SK-N-DZ (cell line): ENCODE results near the gene ZNF324B. TPM values are rescaled to one million over a fixed set of nuclear protein-coding genes. Genes with fewer than 3 reads are reported as not detected.
"Not testable (repeated sequence)": the region's sequence is repeated elsewhere in the genome, so short reads cannot be mapped to it uniquely, and the experiment has no call there.

Experiments
- DNase-seq: peaks from one replicate; pipeline ENCODE4 v3.0.0-alpha.2; 2015; ENCODE audit warnings: low spot score
- polyA plus RNA-seq, 2 experiments: library from polyadenylated mRNA; depleted of rRNA; stranded (reverse); fragments of >200 nt; gene quantifications; 2 replicates each; pipeline ENCODE4 v1.2.3, GENCODE V29; 2014

ZNF324B gene
- 3.3 and 3.5 TPM in 2 replicates for polyA plus RNA-seq (2014; cell fraction: cytosol; rRNA removed)
- 3.5 and 4.3 TPM in 2 replicates for polyA plus RNA-seq (2014; cell fraction: nucleus; rRNA removed)

DNA sequence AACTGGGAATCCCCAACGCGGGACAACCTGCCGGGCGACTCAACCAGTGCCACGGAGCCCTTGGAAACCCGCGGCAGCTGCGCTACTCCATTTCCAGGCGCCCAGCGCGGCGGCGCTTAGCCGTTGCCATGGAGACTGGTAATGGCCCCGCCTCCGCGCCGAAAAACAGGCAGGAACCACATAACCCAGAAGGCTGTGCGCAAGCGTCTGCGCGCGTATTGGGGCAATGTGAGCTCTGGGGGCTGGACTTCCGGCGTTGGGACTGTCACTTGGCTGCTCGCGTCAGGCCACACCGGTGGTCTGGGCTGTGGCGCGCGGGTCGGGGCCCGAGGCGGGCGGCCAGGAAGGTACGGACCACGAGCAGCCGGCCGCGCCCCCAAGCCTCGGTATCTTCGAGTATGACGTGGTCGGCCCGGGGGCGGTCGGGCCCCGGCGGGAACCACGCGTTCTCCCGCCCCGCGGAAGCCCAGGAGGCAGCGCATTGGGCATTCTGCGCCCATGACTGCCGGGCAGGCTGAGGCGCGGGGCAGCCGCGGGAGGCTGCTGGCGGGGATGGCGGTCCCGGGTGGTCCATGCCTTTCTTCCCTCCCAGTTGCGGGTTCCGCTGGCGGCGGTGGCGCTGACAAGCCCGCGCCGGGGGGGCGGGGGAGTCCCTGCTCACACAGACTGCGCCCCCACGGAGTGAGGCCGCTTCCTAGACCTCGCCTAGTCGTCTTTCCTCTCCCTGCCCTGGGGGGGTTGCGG lies at the start of gene ZNF324B:
ZNF324B (plus strand) TSS at position 265 of the 744 bp plus-strand sequence. CDS start 2,080 bp downstream, outside the sequence.
- peak; percentile 91 for DNase-seq

DNA sequence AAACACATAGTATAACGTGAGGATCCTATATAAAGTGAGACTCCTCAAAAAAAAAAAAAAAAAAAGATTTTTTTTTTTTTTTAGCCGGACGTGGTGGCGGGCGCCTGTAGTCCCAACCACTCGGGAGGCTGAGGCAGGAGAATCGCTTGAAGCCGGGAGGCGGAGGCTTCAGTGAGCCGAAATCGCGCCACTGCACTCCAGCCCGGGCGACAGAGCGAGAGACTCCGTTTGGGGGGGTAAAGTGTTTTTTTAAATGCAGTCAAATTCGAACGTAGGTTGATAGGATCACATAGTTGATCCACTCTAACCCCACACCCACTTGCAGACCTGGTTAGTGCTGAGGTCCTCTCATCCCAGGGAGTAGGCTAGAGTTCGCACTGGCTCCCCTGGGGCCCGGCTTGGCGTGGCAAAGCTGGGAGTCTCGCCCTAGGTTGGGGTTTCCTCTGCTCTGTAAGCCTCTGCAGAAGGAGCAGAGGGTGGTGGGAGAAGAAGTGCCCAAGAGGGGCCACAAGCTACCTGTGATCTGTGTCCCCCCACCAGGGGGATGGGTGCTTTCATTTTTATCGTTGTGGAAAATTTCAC lies 49.5 kb upstream of the ZNF324B start:
- DNase-seq: no peak

DNA sequence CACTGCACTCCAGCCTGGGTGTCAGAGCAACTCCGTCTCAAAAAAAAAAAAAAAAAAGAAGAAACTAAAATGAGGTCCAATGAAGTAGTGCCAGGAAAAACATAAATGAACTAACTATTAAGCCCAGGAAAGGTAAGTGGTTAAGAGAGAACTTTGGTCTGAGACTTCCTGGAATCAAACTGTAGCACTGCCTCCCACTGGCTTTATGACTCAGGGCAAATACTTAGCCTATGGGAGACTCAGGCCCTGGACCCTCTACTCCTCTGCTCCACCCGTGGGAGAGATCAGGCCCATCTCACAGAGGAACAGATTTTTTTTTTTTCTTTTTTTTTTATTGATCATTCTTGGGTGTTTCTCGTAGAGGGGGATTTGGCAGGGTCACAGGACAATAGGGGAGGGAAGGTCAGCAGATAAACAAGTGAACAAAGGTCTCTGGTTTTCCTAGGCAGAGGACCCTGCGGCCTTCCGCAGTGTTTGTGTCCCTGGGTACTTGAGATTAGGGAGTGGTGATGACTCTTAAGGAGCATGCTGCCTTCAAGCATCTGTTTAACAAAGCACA lies 47.4 kb upstream of the ZNF324B start:
- DNase-seq: not testable (repeated sequence)

DNA sequence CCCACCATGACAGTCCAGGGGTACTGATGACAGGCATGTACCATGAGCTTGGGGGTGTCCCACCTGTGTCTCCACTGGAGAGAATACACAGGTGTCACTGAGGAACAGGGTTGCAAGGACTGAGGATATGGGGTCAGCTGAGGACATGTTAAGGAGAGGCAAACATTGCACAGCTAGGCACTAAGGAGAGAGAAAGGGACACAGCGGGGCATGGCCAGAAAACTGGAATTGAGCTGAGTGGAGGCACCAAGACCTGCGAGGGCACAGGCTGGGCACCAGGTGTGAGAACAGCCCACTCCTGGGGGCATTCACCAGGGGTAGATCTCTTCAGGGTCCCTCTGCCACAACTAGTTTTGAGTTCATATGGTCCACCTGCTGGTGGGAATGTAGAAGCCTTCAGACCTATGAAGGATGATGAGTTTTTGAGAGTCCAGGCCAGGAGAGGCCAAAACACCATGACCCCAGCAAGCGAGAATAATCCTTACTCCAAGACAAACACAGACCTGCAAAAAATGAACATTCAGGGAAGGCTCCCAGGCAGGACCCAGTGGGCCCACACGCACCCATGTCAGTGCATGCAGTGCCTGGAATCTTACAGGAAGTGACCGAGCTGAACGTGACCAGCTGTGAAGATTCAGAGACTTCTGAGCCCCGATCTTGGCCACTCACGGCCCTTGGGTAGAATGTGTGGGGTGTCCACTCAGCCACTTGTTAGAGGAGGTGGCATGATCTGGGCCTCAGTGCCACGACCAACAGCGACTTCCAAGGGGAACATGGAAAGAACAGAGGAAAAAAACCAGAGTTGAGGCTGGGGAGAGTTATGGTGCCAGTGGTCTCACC lies 44.4 kb upstream of the ZNF324B start:
- no peak for DNase-seq

DNA sequence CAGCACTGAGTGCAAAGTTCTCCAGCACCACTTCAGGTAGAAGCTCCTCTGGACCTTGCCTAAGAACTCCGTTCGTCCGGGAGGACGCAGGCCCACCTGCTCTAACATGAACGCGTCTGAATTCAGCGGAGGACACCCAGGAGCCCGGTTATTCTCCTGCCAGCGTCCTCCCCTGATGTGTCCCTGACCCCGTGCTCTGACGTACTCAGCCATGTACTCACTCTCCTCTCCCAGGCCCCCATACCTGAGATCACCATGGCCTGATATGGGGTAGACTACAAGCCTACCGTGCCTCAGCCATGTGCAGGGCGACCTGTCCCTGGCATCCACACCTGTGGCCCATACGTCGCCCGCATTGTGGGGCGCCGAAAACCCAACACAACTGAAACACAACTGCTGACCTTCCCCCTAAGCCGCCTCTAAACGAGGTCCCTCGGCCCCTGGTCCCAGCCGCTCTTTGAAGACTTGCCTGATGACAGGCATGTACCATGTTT lies 43.7 kb upstream of the ZNF324B start:
- no peak for DNase-seq

DNA sequence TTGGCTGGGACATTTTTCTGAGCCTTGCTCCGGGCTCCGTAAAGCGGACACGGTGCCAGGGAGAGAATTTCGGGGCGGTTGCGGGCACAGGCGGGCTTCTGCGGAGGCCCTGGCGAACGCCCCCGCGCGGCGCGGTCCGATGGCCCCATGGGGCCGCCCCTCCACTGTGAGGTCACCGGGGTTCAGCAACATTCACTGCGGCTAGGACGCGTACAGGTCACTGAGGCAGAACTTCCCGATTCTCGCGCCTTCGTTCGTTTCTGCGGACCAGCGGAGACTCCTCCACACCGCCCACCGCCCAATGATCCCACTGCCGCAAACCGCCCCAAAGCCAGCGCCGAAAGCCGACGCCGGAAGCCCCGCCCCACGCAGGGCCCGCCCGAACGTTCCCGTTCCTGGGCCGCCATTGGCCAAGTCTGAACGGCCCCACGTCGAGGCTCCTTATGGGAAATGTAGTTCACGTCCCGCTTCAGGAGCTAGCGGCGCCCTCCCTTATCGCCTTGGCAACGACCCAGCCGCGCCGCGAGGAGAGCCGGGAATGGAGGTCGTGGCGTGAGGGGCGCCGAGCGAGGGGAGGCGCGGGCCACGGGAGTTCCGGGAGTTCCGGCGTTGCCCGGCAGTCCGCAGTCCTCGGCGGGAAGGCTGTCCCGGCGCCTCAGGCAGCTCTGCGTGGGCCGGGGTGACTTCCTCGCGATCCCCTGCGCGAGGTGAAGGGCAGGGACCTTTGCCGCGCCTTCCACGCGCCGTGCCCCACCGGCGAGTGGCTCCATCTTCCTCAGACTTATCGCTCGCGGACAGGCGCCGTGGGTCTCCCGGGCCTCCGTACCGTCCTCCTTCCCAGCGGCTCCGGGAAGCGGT lies 43.0 kb upstream of the ZNF324B start, which contains the start of gene ZNF584:
ZNF584 (plus strand) TSS at position 498 of the 858 bp plus-strand sequence. CDS start 499 bp downstream, outside the sequence.
- peak; percentile 89 for DNase-seq

DNA sequence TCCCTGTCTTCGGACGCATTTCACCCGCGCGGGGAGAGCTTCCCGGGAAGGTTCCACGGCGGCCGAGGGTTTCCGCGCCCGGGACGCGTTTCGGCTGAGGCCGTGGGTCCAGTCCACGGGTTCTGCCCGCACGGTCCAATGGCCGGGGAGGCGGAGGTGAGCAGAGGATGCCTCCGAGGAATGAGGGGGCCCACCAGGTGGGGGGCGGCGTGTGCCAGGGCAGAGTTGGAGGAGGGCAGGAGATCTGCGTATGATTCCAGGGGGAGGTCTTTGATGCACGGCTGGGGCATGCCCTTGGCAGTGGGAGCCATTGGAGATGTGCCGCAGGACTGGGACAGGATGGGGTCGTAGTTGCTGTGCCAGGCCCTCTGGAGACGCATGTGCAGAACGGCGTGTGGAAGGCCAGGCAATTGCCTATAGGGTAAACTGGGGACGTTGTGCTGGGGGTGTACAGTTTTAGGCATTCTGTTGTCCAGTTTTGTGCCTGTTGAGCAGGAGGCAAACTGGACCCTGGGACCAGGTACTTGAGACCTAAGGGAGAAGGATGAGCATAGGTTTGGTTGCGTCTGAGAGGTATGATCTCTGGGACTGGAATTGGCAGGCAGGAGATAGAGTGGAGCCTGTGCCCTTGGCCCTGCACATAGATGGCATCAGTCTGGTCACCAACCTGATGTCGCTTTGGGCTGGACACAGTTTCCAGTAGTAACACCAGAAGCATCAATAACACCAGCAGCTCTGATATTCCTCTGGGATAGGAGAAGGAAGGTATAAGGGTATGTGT lies 42.2 kb upstream of the ZNF324B start:
- no peak for DNase-seq

DNA sequence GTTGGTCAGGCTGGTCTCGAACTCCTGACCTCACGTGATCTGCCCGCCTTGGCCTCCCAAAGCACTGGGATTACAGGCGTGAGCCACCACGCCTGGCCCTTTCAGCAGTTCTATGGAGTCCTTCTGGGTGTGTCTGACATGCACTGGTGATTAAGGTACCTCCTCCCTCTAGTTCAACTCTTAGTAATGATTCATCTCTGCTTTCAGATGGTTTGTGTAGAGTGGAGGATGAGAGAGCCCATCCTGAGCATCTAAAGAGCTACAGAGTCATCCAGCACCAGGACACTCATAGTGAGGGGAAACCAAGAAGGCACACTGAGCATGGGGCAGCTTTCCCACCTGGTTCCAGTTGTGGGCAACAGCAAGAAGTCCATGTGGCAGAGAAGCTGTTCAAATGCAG lies 34.8 kb upstream of the ZNF324B start:
- DNase-seq: no peak

DNA sequence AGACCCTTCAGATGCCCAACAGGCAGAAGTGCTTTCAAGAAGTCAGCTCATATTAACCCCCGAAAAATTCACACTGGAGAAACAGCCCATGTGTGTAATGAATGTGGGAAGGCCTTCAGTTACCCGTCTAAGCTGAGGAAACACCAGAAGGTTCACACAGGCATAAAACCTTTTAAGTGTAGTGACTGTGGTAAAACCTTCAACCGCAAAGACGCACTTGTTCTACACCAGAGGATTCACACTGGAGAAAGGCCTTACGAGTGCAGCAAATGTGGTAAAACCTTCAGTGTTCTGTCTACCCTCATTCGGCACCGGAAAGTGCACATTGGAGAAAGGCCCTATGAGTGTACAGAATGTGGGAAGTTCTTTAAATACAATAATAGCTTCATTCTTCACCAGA lies 34.4 kb upstream of the ZNF324B start:
- no peak for DNase-seq

DNA sequence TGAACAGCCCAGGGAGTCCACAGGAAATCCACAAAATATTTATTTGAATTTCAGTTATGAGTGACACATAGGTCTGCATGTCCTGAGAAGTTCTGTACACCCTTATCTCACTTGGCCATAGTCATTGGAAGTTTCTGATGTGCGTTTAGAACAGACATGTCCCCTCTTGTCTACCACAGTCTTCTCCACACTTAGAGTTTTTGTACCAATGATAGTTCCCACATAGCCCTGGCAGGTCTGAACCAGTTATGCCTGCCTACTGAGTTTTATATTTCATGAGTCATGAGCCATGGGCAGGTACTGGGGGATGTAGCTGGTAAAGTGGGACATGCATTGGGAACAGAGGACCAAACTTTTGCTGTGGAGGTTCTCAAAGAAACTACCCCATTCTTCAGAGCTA lies 22.8 kb upstream of the ZNF324B start:
- DNase-seq: no peak

DNA sequence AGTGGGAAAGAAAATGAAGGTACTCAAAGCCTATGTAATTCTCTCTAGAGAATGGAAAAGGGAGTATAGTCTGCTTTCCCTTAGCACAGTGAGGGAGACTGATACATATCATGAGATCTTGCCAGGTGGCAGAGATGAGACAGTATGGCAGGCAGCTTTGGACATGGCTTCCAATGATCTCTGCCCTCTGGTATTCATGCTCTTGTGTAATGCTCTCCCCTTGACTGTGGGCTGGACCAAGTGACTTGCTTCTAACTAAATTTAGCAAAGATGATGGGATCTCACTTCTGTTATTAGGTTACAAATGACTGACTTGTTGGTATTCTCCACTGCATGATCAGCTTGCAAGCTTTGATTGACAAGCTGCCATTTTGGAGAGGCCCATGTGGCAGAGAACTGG lies 21.7 kb upstream of the ZNF324B start:
- DNase-seq: no peak

DNA sequence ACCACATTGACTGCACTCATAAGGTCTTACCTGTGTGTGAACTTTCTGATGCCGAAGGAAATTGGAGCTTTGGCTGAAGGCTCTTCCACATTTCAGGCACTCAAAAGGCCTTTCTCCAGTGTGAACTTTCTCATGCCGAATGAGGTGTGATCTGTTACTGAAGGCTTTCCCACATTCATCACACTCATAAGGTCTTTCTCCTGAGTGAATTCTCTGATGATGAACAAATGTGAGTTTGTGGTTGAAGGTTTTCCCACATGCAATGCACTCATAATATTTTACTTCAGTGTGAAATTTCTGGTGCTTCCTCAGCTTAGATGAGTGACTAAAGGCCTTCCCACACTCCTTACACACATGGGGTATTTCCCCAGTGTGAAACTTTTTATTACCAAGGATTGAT lies 17.2 kb upstream of the ZNF324B start:
- no peak for DNase-seq

DNA sequence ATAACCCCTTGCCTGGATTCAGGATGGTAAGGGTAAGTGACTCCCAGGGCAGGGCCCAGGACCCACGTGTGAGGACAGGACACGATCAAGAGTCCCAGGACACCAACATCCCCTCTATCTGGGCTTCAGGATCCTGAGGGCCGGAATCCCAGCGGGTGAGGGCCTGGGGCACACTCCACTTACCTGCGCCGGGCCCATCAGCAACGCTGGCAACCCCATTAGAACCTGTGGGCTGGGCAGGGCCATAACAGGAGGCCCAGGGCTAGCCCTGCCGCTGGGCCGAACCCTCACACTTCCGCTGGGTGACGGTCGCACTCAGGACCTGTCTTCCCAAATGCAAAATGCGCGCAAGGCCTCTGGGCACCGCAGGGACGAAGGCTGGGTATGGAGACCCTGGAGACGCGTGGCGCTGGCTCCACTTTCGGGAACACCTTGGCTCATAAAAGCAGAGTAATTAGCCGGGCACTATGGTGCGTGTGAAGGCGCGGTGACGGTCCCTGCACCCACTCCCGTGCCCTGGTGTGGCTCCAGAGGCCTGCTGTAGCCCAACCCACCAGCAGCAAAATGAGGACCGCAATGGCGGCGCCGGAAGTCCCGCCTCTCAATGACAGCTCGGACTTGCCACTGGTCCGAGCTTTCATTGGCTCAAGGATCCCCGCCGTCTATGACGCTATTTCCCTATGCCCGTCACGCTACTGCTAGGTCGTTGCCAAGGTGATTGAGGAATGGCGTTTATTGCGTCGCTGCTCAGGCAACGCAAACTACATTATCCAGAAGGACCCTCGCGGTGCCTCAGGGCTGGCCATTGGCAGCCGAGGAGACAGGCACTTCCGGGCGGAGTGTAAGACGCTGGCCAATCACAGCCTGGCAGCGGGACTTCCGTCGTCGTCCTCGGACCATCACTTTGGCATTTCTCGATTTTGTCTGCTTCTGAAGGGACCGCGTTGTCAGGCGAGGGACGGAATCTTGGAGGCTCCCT lies 11.6 kb upstream of the ZNF324B start, which contains the start of gene ZNF132:
ZNF132 (minus strand) TSS at position 578 of the 979 bp plus-strand sequence; CDS start at position 246, 332 bp downstream.
- peak; percentile 98 for DNase-seq

DNA sequence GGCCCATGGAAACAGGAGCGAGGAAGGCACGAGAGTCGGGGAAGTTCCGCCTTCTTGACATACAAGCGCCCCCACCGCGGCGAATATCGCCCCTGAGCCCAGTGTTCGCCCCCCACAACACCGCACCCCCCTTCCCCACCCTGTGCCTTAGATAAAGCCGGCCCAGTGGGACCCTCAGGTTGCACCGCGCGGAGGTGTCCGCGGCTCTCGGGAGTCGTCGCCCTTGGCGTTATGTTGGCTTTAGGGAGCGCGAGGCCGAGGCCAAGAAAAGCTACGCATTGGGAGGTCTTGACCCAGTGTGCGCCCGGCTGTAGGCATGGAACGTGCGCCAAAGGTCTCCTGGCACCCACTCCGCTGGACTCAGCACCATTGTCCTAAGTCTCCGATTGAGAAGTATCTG lies 10.9 kb upstream of the ZNF324B start:
- DNase-seq: no peak

DNA sequence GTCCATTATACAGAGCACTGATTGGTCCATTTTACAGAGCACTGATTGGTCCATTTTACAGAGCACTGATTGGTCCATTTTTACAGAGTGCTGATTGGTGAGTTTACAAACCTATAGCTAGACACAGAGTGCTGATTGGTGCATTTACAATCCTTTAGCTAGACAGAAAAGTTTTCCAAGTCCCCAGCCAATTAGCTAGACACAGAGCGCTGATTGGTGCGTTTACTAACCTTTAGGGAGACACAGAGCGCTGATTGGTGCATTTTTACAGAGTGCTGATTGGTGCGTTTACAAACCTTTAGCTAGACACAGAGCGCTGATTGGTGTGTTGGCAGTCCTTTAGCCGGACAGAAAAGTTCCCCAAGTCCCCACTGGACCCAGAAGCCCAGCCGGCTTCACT lies 8.4 kb upstream of the ZNF324B start:
- DNase-seq: not testable (repeated sequence)

DNA sequence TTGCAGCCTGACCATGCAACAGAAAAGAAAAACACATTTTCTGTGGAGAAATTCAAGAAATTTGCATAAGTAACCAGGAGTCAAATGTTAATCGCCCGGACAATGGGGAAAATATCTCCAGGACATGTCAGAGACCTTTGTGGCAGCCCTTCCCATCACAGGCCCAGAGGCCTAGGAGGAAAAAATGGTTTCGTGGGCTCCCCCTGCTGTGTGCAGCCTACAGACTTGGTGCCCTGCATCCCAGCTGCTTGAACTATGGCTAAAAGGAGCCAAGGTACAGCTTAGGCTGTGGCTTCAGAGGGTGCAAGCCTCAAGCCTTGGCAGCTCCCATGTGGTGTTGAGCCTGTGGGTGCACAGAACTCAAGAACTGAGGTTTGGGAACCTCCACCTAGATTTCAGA lies 2.6 kb upstream of the ZNF324B start:
- DNase-seq: not testable (repeated sequence)

DNA sequence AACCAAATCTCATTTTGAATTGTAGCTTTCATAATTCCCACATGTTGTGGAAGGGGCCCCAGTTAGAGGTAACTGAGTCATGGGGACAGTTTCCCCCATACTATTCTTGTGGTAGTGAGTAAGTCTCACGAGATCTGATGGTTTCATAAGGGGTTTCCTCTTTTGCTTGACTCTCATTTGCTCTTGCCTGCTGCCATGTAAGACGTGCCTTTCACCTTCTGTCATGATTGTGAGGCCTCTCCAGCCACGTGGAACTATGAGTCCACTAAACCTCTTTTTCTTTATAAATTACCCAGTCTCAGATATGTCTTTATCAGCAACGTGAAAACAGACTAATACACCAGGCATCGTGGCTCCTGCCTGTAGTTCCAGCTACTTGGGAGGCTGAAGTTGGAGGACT lies 1.4 kb upstream of the ZNF324B start:
- DNase-seq: not testable (repeated sequence)

DNA sequence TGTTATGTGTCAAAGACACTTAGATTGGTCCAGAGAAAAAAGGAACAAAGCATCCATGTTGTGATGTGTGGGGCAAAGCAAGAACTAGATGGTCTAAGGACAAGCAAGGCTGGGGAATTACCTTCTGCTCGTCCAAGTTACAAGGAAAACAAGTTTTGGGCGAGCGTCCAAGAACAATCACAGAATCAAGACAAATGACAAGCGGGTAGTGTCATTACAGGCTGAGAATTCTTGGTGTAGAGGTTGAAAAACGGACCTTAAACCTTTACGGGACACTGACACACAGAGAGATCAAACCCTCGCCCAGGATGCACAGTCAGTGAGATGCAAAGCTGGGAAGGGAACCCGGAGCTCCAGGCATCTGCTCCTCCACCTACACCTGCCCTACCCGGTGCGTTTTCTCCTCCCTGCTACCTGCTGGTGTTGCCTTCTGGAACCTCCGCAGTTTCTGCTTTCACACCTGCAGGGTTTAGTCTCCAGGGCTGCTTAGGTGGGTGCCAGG lies 515 bp upstream of the ZNF324B start:
- DNase-seq: no peak
